Stimulated activated CD8-positive, alpha-beta memory T cell treated with anti-CD3 and anti-CD28 coated beads, Interleukin-2, amount 100 ng/mL, for 1 hour (primary cell): ENCODE results near the gene VIL1.

Source experiments
- DNase-seq, 2 donors: peaks; one replicate each; pipeline ENCODE4 v3.0.0-alpha.2; 2020; ENCODE audit warnings: low read depth in 2 of 2

The VIL1 gene

GRCh38 chr2:218418717-218419458 is at the start of gene VIL1:
Gene VIL1 (plus strand): TSS chr2:218419123. CDS start chr2:218423779, 4,656 bp downstream.
- DNase-seq: no peak

- DNase-seq: no peak
Measured at GRCh38 chr2:218369330-218369729, 49.6 kb upstream of the VIL1 start.

- DNase-seq: no peak
Measured at GRCh38 chr2:218370410-218371063, 48.4 kb upstream of the VIL1 start.

GRCh38 chr2:218371983-218372350 is 47.0 kb upstream of the VIL1 start:
- no peak for DNase-seq

GRCh38 chr2:218374795-218375194 is 44.1 kb upstream of the VIL1 start:
- no peak for DNase-seq

- no peak for DNase-seq
Measured at GRCh38 chr2:218375212-218375611, 43.7 kb upstream of the VIL1 start.

GRCh38 chr2:218378053-218378452 is 40.9 kb upstream of the VIL1 start:
- DNase-seq: no peak

GRCh38 chr2:218381916-218382366 is 37.0 kb upstream of the VIL1 start, which contains the start of gene SLC11A1:
Gene SLC11A1 (plus strand): TSS chr2:218382273. CDS start chr2:218382369, 96 bp downstream.
- no peak for DNase-seq

- no peak for DNase-seq
Measured at GRCh38 chr2:218382785-218383184, 36.1 kb upstream of the VIL1 start.

GRCh38 chr2:218383892-218384519 is 34.9 kb upstream of the VIL1 start:
- DNase-seq: no peak

GRCh38 chr2:218384975-218385374 is 33.9 kb upstream of the VIL1 start:
- no peak for DNase-seq

GRCh38 chr2:218386505-218387368 is 32.2 kb upstream of the VIL1 start:
- no peak for DNase-seq

GRCh38 chr2:218387369-218388194 is 31.3 kb upstream of the VIL1 start:
- no peak for DNase-seq

GRCh38 chr2:218389333-218390150 is 29.4 kb upstream of the VIL1 start:
- DNase-seq: no peak

- DNase-seq: no peak
Measured at GRCh38 chr2:218391202-218391601, 27.7 kb upstream of the VIL1 start.

- no peak for DNase-seq
Measured at GRCh38 chr2:218392459-218392858, 26.5 kb upstream of the VIL1 start.

GRCh38 chr2:218392891-218393462 is 25.9 kb upstream of the VIL1 start:
- no peak for DNase-seq

GRCh38 chr2:218393750-218394290 is 25.1 kb upstream of the VIL1 start:
- DNase-seq: no peak

GRCh38 chr2:218394298-218395089 is 24.4 kb upstream of the VIL1 start:
- DNase-seq: no peak
